Esophagus squamous epithelium (tissue), 4 donors: ENCODE data around the gene FRS3.

ENCODE experiments used
- POLR2A ChIP-seq, 4 donors: fragments of 450-650 bp; IDR thresholded peaks; one replicate each; pipeline ENCODE4 v1.6.1; 2017; ENCODE audit warnings: antibody characterized with exemption in 4 of 4, mild to moderate bottlenecking in 4 of 4, moderate library complexity in 3 of 4
- TF ChIP-seq, protein P1 (sequence below), 6 experiments: fragments of 450-650 bp in 4 of 6; fragments of 200-600 bp in 2 of 6; sonication (generic) in 2 of 6; IDR thresholded peaks; one replicate each; pipeline ENCODE4 v1.5.1; 2016 to 2019; ENCODE audit warnings: antibody characterized with exemption in 6 of 6, mild to moderate bottlenecking in 4 of 6, moderate library complexity in 4 of 6

DNA sequence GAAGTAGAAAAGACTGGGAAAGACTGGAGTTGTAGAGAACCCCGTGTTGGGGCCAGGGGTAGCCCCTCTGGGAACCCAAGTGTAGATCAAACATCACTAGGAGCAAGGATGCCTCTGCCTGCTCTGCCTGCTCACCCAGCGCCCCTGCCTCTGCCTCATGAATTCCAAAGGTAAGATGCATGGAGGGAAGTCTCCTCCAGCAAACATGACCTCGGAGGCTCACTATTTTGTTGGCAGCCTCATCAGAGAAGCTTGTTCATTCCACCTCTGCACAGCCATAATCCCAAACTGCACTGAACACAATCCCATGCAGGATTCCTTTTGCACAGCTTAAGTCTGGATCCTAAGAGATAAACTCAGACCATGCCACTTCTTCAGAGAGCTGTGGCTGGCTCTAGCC, 4.9 kb downstream of the FRS3 start:
- TF ChIP-seq, protein P1, sequence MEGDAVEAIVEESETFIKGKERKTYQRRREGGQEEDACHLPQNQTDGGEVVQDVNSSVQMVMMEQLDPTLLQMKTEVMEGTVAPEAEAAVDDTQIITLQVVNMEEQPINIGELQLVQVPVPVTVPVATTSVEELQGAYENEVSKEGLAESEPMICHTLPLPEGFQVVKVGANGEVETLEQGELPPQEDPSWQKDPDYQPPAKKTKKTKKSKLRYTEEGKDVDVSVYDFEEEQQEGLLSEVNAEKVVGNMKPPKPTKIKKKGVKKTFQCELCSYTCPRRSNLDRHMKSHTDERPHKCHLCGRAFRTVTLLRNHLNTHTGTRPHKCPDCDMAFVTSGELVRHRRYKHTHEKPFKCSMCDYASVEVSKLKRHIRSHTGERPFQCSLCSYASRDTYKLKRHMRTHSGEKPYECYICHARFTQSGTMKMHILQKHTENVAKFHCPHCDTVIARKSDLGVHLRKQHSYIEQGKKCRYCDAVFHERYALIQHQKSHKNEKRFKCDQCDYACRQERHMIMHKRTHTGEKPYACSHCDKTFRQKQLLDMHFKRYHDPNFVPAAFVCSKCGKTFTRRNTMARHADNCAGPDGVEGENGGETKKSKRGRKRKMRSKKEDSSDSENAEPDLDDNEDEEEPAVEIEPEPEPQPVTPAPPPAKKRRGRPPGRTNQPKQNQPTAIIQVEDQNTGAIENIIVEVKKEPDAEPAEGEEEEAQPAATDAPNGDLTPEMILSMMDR (IDR thresholded peaks at IDR 0.05) = no peak
- no peak for TF ChIP-seq POLR2A (IDR thresholded peaks at IDR 0.05)
